GM15510 (cell line): ENCODE results near the gene SPAG5.

ENCODE experiments used
- POLR2A ChIP-seq: IDR thresholded peaks from 3 replicates; pipeline ENCODE4 v1.6.1; 2011; ENCODE audit warnings: borderline replicate concordance; ENCODE audit not compliant: insufficient read length; ENCODE audit errors: extremely low read depth

The SPAG5 gene

GRCh38 chr17:28527859-28528258 is 71.0 kb downstream of the SPAG5 start:
- TF ChIP-seq POLR2A = no peak
